NOMO-1 treated with DMSO at 0.1 percent for 48 hours (cell line): Measurements from ENCODE around the gene IBTK.
"Not testable (repeated sequence)": the region's sequence is repeated elsewhere in the genome, so short reads cannot be mapped to it uniquely, and the experiment has no call there.

ENCODE experiments used
- DNase-seq: peaks from one replicate; lab custom pipeline; 2025; ENCODE audit not compliant: unreplicated experiment; lab: John Stamatoyannopoulos, UW

IBTK gene

DNA sequence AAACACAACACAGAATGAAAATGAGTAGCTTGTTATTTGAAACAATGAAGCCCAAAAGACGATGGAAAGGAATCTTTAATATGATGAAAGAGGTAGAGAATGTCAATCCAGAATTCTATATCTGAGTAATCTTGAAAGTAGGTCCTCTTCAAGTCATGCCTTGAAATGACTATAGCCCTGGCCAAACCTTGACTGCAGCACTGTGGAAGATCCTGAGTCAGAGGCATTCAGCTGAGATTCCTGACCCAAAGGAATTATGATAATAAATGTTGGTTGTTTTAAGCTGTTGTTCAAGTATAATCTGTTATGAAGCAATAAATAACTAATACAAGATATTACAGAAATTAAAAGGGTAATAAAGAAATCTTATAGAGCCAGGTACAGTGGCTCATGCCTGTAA is 64.8 kb downstream of the IBTK start:
- no peak for DNase-seq

DNA sequence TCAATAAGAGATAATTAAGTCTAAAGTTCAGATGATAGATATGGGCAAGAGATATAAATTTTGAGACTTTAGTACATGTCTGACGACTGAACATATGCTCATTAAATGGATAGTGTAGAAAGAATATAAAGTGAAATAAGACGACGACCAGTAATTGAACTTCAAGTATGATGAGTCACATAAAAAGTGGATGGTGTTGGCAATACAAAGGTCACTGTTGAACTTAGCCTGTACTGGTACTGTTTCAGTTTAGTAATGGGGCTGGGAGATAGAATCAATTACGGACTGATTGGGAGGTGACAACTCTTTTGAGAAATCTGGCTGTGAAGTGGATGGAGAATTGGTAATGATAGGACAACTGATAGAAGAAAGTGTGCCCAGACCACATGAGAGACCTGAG is 68.1 kb downstream of the IBTK start:
- no peak for DNase-seq

DNA sequence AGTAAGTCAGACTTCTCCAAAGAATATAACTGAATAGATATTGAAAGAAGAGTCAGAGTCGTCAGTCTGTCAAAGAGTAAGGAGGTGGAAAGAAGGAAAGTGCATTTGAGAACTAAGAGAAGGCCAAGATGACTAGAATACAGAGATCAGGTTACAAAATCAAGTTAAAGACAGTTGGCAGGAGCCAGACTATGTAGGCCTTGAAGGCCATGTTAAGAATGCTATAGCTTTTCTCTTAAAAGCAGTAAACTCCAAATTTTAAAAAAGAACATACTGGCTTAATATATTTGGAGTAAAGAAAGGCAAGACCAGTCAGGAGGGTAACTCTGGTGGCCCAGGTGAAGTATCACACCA is 68.8 kb downstream of the IBTK start:
- DNase-seq, result no peak

DNA sequence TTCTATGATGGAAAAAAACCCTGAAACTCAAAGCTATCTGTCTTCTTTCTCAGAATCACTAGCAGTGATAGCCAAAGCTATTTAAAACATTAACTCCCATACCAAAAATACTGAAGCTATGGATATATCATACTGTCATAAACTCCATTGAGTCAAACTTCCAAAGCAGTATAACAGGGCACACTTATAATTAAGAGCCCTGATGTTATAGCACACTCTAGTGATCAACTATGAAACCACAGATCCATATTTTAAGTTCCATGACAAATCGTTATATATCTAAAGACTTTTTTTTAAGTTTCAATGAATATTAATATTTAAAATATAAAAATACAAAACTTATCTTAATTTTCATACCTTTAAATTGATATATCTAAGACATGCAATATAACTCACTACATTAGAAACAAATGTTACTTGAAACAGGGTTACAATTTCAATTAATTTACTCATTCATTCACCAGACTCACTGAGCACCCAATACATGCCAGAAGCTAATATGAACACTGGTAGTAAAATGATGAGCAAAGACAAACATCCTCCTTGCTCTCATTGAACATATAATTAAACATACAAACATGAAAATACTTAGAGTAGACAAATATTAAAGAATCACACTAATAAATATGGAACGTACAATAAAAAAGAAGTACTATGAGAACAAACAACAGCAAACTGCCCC is 69.3 kb downstream of the IBTK start:
- peak; percentile 4 for DNase-seq

DNA sequence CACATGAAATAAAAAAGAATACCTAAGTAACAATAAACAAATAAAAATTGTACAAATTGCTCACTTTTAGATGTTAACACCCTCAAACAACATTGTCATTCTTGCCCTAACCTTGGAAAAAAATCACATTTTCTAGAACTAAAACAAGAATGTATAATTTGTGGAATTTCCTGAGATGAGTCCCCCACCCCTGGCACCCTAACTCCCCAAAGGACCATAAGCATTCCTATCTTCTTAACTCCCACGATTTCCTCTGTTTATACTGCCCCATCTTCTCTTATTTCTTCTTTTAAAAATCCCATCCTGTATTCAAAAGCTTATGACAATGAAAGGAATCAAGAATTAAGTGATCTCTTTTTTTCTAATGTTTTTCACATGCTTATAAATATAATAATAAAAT is 70.9 kb downstream of the IBTK start:
- DNase-seq, result no peak

DNA sequence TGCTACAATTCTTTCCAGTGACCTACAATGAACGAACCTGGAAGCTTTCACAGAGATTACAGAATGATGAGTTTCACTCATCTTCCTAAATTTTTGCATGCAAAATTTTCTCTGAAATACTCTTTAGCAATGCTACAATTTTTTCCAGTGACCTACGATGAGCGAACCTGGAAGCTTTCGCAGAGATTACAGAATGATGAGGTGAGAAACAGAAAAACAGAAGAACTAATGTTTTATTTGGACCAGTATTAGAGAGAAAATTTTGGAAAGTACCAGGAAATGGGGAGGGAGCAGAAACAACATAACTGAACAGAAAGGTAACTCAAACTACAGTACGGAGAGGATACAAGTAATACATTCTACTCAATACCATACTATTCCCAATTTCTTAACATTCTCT is 75.0 kb downstream of the IBTK start:
- DNase-seq, result no peak

DNA sequence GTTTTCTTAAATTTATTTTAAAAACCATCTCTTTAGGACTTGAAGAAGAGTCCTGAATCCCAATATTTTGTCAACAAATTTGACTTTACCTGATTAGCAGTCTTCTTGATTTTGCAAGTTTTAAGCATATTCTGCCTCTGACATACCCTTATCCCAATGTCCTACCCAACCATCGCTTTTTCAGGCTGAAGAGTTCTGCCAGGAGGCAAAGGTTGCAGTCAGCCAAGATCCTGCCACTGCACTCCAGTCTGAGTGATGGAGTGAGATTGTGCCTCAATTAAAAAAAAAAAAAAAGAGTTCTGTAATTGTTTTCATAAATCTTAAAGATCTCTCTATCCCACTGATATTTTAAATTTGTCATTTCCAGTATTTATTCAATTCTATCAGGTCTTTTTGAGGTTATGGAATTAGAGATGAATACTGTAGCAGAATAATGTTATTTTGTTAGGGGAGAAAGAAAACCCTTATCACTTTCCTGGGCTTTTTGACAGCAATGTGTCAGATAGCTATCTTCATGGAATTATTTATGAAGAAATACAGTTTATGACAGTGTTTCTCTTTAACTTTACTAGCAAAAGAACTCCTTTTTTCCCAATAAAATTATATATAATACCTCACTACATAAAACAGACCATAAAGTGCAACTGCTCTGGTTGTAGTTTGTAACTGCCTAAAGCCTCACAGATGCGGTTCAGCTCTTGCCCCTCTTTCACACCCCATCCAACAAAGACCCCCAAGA is 78.2 kb downstream of the IBTK start:
- DNase-seq, result no peak

DNA sequence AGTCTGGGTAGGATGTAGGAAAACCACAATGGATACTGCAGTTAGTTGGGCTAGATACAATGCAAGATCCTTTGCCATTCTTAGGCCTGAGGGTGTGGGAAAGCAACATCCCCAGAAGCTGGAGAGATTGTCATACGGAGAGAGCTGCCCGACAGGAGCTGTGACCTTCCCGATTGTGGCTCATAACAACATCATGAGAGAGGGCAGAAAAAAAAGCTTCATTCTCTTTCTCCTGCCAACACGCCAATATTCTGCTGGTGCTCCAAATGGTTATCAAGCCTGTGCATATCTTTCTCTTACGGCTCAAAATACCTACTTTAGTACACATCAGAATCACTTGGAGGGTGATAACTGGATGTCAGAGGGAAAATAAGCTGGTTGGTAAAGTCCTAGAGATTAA is 81.1 kb downstream of the IBTK start:
- no peak for DNase-seq

DNA sequence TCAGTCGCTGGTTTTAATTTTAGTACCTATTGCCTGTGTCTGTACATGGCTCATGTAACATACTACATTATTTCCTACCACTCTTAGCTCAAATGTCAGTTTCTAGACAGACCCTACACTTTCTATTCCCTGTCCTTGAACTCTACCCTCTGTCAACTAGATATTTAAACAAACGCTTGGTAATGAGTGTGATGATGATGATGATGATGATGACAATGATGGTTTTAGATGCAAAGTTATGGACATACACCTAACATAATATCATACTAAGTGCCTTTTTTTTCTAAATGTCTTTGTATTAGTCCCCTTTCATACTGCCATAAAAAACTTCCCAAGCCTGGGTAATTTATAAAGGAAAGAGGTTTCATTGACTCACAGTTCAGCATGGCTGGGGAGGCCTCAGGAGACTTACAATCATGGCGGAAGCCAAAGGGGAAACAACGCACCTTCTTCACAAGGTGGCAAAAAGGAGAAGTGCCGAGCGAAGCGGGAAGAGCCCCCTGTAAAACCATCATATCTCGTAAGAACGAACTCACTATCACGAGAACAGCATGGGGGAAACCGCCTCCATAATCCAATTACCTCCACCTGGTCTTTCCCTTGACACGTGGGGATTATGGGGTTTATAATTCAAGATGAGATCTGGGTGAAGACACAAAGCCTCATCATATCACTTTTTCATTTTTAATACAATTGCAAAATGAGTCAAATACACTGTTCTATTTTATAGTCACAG is 87.1 kb downstream of the IBTK start:
- no peak for DNase-seq

DNA sequence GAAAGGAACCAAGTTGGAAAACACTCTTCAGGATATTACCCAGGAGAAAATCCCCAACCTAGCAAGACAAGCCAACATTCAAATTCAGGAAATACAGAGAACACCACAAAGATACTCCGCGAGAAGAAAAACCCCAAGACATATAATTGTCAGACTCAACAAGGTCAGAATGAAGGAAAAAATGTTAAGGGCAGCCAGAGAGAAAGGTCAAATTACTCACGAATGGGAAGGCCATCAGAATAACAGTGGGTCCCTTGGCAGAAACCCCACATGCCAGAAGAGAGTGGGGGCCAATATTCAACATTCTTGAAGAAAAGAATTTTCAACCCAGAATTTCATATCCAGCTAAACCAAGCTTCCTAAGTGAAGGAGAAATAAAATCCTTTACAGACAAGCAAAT is 94.8 kb downstream of the IBTK start:
- not testable (repeated sequence) for DNase-seq

DNA sequence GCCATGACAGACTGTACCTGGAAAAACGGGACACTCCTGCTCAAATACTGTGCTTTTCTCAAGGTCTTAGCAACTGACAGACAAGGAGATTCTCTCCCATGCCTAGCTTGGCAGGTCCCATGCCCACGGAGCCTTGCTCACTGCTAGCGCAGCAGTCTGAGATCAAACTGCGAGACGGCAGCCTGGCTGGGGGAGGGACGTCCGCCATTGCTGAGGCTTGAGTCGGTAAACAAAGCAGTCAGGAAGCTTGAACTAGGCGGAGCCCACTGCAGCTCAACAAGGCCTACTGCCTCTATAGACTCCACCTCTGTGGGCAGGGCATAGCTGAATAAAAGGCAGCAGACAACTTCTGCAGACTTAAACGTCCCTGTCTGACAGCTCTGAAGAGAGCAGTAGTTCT is 96.4 kb downstream of the IBTK start:
- DNase-seq, result not testable (repeated sequence)

DNA sequence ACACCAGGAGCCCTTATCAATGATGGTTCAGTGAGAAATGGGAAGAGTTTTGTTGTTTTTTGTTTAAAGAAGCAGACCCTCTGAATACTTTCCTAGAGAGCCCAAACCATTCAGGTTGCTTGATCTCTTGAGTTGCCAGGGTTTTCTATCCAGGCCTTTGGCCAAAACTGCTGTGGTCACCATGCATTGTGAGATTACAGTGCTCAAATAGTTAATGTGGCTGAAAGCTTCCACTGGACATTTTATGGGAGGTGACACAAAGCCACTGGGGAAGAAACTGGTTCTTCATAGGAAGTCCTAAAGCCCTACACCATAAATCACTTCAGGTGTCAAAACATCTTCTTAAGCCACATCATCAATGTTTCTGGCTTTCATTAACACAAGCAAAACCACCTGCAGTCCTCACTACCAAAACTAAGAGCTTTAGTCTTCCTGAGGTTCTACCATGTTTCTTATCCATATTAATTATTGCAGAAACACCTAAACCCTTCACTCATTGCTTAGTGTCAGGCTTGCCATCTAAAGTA is 101.6 kb downstream of the IBTK start:
- DNase-seq, result no peak

DNA sequence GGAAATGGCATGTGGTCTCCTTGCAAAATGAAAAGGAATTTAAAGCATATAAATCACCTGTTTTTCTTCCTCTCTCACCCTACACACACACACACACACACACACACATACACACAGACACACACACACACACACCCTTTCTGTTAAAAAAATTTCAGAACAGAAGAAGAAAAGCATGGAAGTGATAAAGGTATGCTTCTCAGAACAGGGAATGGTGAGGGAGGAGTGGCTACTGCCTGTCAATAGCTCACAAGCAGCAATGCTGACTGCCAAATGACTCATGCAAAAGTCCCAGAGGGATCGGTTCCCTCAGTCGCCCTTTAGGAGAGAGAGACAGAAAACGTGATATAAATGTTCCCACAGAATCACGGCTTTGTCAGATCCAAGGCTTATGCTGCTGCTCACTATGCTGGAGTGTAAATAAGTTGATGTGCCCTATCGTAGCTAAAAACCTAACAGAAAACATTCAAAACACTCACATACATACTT is 102.6 kb downstream of the IBTK start:
- no peak for DNase-seq

DNA sequence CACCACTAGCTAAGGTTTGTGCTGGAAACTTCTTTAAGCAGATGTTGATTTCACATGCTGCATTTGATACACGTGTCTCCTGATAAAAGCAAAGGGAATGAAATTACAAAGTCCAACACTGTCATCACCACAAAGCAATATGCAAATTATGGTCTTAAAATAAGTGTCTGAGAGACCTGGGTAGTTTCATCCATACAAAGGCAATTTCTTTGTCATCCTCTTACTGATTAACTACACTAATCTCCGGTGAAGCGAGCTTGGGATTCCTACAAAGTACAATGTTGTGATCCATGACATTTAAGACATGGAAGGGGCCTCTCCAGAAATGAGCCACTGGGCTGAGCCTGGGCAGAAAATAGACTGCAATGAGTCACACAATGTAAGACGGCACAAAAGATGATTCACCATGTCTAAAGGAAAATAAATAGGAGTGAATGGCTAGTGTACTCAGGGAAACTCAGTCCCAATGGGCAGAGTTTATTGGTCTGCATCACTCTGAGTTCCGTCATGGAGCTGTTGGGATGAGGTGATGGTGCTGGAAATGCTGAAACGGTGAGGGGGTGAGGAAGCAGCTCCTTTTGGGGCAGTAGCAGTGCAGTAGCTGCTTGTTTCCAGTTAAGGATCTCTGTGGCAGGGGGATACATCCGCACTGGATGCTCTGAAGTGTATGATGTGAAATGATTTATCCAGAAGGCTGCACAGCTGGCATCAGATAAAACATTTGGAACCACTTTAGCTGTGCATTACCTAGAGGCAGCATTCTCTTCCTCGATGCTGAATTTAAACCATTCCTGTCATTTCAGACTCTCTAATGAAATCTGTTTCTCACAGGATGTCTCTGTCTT is 103.3 kb downstream of the IBTK start:
- peak; percentile 20 for DNase-seq

DNA sequence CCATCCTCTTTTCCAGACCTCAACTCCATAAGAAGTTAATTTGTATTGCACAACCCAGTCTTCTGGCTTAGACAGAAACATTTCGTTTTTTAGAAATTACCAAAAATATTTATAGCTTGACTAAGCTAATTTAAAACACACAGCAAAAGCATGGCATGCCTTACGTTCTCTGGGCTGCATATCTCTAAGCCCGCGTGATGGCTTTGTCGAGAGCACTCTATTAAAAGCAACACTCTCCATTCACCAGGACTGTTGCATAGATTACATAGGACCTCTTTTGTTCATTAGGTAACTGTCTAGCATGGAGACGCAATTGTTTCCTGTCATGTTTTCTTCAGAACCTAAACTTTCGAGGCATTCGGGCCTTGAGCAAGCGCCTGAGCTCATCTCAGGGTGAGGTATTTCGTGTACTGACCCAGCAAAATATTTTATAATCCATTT is 104.5 kb downstream of the IBTK start:
- DNase-seq, result no peak

DNA sequence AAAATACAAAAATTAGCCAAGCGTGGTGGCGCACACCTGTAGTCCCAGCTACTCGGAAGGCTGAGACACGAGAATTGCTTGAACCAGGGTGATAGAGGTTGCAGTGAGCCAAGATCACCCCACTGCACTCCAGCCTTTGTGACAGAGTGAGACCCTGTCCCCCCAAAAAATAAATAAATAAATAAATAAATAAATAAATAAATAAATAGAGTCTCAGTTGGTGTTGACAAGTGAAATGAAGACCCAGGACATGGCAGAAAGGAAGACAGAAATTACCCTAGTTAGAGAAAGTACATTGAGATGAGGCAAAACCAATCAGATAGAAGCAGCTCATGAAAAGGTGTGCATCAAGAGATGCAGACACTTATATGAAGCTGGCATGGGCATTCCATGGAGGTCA is 105.0 kb downstream of the IBTK start:
- no peak for DNase-seq

DNA sequence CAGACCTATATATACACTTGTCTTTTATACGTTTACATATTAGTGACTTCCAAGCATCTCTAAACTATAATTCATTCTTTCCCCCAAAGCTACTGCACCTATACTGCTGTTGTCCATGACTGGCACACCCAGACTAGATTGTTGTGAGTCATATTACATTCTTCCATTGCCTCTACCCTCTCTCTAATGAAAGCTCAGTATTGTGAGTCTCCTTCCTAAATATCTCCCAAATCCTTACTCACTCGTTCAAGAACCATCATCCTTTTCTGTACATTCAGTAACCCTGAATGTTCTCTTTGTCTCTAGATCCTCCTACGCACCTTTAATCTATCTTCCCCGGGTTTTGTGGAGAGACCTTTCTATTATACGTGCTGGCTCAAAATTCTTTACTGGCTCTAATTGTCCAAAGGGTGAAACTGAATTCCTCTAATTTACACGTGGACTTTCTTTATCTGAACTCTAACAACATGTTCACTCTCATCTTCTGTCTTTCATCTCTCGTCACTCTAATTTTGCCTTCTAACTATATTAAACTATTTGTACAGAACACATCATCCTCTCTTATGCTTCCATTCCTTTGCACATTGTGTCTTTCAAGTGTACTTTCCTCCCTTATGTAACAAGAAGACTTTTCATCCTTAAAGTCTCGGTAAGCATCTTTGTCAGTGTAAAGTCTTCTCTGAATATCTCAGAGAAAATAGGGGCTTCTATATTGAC is 109.3 kb downstream of the IBTK start:
- no peak for DNase-seq

DNA sequence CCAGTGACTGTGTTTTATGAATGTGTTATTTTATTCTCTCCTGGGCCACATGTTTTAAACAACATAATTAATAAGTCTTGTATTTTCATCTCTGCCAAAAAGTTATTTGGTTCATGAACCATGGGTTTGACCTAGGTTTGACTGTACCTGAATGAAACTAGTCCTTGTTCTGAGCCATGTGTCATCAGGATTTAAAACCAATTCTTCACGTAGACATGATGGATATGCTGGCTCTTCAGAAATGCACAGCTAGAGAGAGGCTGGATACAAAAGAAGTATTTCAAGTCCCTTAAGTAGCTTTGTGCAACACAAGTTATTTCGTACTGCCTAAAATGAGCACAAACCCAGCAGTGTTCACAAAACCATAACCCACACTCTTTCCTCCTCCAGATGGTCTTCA is 116.1 kb downstream of the IBTK start:
- no peak for DNase-seq

DNA sequence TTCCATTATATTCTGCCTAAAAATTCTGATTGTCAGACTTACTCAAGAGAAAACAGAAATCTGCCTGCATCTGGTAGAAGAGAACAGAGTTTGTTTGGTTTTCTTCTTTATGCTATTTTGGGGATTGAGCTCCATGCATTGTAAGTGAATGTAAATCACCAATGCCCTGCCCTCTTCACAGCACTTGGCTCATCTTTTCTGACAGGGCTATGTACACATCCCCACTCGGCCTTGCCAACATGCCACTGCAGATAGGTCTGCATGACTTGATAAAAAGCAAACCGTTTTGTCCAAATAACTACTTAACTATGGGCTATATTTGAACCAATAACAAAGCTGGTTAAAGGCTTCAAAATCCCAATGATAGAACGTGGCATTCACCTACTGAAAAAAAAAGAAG is 117.7 kb downstream of the IBTK start:
- DNase-seq, result no peak

DNA sequence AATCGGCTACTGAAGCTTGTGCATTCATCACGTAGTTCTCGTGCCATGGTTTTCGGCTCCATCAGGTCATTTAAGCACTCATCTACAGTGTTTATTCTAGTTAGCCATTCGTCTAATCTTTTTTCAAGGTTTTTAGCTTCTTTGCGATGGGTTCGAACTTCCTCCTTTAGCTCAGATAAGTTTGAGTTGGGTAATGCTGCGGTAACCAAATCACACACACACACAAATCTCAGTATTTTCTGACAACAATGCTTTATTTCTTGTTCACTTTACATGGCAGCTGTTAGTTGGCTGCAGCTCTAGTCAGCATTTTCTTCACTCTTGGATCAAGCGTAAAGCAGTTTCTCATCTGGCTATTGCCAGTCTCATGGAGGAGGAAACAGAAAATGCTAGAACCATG is 118.6 kb downstream of the IBTK start:
- peak; percentile 7 for DNase-seq
